GM21423 (cell line): Measurements from ENCODE around the gene ENOX2.
"Not testable (repeated sequence)": the region's sequence is repeated elsewhere in the genome, so short reads cannot be mapped to it uniquely, and the experiment has no call there.

Experiments used
- ATAC-seq: cut with Tn5 transposase; IDR thresholded peaks from one replicate; pipeline ENCODE4 v1.9.1; 2021; ENCODE audit warnings: mild to moderate bottlenecking, moderate library complexity; ENCODE audit not compliant: unreplicated experiment

The ENOX2 gene

DNA sequence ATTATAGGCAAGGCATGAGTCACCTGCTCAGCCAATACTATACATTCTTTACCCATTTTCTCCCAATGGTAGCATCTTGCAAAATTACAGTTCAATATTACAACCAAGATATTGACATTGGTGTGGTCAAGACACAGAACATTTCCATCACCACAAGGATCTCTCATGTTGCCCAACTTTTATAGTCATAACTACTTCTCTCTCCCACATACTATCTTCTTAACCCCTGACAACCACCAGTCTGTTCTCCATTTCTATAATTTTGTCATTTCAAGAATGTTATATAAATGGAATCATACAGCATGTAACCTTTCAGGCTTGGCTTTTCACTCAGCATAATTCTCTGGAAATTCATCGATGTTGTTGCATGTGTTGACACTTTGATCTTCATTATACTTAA lies 144.9 kb downstream of the ENOX2 start:
- no peak for ATAC-seq

- ATAC-seq, result no peak
Measured at GRCh38 chrX:130756233-130756632, 146.8 kb downstream of the ENOX2 start.

- ATAC-seq, result no peak
Measured at GRCh38 chrX:130754353-130754752, 148.7 kb downstream of the ENOX2 start.

GRCh38 chrX:130746709-130747342 lies 156.2 kb downstream of the ENOX2 start:
- no peak for ATAC-seq

GRCh38 chrX:130746077-130746476 lies 156.9 kb downstream of the ENOX2 start:
- ATAC-seq, result no peak

DNA sequence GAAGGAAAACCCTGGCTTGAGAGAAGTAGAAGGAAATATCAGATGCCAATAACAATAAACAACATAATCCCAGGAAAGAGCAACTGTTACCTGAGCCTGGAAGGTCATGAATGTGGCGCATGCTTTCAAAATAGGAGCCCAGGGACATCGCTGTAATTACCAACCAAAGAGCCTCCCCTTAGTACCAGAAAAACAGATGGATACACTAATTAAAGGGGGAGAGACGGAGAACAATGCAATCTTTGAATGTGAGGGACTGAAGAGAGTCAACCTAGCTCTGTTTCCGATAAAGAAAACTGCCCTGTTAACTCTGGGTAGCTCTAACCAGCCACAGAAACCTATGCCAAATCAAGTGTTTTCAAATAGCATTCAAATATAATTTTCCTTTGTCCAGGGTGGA lies 161.4 kb downstream of the ENOX2 start:
- no peak for ATAC-seq

DNA sequence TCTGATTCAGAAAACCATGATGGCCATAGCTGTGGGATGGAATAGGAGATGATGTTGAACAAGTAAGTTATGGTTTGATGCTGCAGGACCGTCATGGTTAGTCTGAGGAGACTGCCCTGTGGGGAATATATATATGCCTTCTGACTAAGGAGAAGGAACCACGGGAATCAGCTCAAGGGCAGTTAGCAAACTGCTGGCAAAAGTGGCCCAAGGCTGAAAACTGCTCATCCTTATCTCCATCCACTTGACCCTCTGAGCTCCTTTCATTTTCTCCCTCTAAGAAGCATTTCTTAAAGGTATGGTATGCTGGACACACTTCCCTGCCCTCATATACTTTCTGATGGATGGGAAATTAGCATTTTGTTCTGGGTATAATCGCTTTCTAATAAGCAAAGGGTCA lies 161.9 kb downstream of the ENOX2 start:
- ATAC-seq, result no peak

DNA sequence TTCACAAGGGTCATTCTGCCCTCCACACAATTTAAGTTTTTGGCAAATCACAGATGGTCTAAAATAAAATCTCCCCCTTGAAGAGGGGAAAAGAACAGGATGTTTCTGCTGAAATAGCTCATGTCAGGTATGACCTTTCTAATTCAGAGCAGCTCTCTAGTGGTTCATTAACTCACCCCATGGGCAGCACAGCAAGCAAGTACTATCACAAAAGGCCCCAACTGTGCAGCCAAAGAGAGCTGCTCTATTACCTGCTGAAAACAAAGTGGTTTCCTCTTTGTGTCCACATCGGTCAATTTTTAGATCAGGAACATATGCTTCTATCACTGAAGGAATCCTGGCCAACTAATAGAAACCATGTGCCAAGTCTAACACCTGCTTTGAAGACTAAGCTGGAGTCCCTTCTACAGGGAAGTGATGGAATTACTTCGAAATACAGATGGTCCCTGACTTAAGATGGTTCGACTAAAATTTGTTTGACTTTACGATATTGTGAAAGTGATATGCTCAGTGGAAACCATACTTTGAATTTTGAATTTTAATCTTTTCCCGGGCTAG lies 164.3 kb downstream of the ENOX2 start:
- ATAC-seq, result no peak

GRCh38 chrX:130734713-130735112 lies 168.3 kb downstream of the ENOX2 start:
- ATAC-seq, result no peak

DNA sequence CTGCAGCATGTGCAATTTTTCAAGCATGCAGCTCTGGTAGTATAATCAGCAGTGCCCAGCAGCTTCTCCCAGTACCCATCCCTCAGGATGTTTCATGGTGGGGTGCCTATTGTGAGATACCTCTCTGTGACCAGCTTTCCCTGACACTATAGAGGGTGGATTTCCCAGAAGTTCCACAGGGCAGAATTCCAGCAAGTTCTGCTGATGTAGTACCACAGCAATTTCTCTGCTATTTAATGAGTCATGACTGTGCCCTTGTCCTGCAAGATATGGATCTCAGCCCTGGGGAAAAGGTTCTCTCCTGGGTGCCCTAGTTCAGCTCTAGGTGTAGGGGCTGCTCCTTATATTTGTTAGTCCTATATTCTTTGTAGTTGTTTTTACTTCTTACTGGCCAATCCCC lies 174.8 kb downstream of the ENOX2 start:
- ATAC-seq, result no peak

GRCh38 chrX:130726661-130727060 lies 176.3 kb downstream of the ENOX2 start:
- no peak for ATAC-seq

GRCh38 chrX:130725519-130725918 lies 177.5 kb downstream of the ENOX2 start:
- no peak for ATAC-seq

DNA sequence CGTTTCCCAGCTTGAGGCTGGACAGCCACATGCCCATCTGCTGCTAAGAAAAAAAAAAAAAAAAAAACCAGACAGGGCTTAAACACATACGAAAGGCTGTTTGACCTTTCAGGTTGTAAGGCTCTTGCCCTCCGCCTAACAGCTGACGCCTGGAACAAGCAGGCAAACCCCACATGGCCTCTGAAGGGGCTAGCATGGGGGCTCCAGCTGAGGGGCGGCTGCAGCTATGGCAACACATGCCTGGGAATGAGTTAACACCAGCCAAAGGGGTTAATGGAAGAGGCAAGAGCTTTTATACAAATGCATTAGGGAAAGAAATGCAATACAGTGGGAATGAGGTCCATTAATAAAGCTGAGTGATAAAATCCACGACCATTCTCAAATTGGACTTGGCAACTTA lies 183.6 kb downstream of the ENOX2 start:
- ATAC-seq, result no peak

GRCh38 chrX:130718137-130718536 lies 184.9 kb downstream of the ENOX2 start:
- no peak for ATAC-seq

DNA sequence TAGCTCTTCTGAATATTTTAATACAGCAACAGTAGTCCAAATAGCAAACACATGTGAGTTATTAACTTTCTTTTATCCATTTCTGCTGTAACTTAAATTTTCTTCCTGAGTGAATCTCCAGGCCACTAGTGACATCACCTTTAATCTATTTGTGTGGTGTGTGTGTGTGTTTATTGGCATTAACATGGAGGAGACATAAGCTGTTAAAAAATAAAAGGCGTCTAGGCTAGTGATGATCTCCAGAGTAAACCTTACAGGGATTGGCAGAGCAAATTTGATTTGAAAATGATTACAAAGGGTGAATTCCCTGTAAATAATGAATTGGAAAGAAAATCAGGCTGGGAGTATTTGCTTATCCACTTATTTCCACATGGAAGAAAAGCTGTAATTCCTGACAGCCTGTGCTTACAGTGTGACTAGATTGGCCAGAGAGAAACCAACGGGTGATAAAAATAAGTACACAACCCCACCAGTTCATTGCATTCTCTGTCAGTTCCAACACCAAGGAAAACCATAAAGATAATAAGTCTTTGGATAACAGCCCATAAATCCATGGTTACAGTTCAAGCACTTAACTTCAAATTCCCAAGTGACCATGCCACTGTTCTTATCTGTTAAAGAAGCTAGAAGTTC lies 186.1 kb downstream of the ENOX2 start:
- ATAC-seq, result no peak

DNA sequence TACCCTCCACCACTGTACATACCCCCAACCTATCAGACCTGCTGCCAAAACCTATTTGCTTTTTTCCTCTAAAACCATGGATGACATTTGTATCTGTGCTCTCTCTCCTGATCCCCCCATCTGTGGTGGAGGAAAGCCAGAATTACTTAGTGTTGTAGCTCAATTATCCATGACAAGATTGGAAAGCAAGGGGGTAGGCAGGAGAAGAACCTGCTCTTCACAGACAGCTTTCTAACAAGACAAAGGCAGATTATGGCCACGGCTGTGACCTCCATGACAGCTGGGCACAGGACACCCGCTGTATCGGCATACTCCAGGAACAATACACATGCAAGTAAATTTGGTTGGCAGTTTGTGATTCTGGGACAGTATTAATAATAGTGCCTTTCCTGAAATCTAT lies 186.7 kb downstream of the ENOX2 start:
- no peak for ATAC-seq

- ATAC-seq, result no peak
Measured at GRCh38 chrX:130715299-130715698, 187.7 kb downstream of the ENOX2 start.

GRCh38 chrX:130714665-130715064 lies 188.3 kb downstream of the ENOX2 start:
- no peak for ATAC-seq

GRCh38 chrX:130714135-130714534 lies 188.9 kb downstream of the ENOX2 start:
- ATAC-seq, result no peak

DNA sequence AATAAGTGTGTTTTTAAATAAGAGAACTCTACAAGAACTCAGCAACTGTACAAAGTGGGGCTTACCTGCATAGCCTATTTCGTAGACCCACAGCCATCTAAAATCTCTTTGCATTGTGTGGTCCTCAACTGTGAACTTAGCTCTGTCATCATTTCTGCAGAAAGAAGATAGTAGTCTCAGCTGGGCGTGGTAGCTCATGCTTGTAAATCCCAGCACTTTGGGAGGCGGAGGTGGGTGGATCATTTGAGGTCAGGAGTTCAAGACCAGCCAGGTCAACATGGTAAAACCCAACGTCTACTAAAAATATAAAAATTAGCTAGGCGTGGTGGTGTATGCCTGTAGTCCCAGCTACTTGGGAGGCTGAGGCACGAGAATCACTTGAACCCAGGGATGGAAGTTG lies 193.8 kb downstream of the ENOX2 start:
- ATAC-seq, result not testable (repeated sequence)

DNA sequence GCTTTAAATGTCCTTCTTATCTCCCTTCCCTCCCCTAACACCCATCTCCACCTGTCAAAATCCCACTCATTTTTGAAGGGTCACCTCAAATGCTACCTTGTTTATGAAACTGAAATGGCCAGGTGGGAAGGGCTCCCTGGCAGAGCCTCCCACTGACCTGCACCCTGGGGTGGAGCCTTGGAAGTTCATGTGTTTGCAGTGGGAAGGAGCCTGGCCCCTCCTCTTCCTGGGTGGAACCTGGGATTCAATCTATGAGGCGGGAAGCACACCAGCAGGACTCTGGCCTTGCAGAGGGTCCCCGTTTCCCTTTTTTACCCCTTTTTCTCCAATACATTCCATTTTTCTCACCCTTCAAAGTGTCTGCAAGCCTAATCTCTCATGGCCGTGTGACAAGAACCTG lies 197.4 kb downstream of the ENOX2 start:
- no peak for ATAC-seq
